ENCODE data around the gene ERC1. TPM values are rescaled to one million over a fixed set of nuclear protein-coding genes. Genes with fewer than 3 reads are reported as not detected.

ERC1 gene
- total and polyA plus RNA-seq, 9 of the 15 experiments (the other 6 are each of a cell fraction or from before 2014, with no cell fraction given) = 0.74 to 11.8 (median 4.8) TPM

DNA sequence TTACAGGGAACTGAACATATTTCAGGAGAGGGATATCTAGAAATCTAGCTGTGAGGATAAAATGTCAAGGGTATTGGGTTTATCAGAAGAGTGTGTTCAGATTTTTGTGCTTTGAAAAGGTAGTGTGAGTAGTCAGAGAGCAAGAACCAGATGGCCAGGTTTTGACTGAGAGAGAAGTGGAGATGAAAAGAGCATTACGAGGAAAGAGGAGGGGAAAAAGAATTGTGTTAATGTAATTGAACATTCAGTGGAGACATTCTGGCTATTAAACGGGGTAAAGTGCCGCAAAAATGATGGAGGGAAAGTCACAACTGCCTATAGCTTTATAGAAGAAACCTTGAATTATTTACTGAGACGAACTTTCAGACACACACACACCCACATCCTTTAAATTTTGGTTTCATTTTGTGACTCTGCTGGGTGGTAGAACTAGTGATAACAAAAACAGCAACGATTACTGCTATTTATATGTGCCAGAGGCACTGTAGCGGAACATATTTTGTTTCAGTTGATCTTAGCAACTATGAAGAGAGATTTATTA, 213.6 kb downstream of the ERC1 start:
- Histone ChIP-seq H3K79me2 (ENCODE audit: control insufficient read depth, insufficient read depth, low read length) (no peaks in the 10 kb centered on the region), H3K4me1 (replicated peaks in 1 of 2; ENCODE audit: control insufficient read depth in 2 of 2, insufficient read depth in 2 of 2, low read length in 2 of 2) (no peaks in the 10 kb centered on the region; a peak in 1 of 5 replicates), H3K36me3 (ENCODE audit: control insufficient read depth, insufficient read depth, low read length) (no peaks in the 10 kb centered on the region), H3K9me3 (replicated peaks; ENCODE audit: control insufficient read depth, insufficient read depth, low read depth, low read length) (no peaks in the 10 kb centered on the region), H3K27ac (ENCODE audit: extremely low read depth, low read depth, low read length) (no peak overlapping the region), H3K27me3 (ENCODE audit: control insufficient read depth in 2 of 2, insufficient read depth in 2 of 2, low read length in 2 of 2) (no peaks in the 10 kb centered on the region), H3K4me3 (no peak overlapping the region), H4K20me1 (replicated peaks; ENCODE audit: control insufficient read depth, insufficient read depth, low read length) (no peaks in the 10 kb centered on the region), H3K9ac (ENCODE audit: insufficient read depth in 1 of 2, low read depth in 2 of 2, low read length in 2 of 2) (peak overlapping the region in 1 of 2 experiments; percentile 17; a peak in 1 of 4 replicates), H3K9me1 (ENCODE audit: control insufficient read depth, insufficient read depth, low read length) (no peaks in the 10 kb centered on the region), H2AFZ (ENCODE audit: low read depth, low read length) (peak overlapping the region; percentile 27; the same call in 1 of the 2 replicates), H3K4me2 (ENCODE audit: insufficient read depth, low read length) (peak overlapping the region; percentile 24; the same call in 1 of the 2 replicates)
- no peak for FAIRE-seq
- ATAC-seq = no peak
- 58% methylated on average over 5 of the region's 6 CpGs for WGBS (ENCODE audit: insufficient coverage, low coverage, missing lambda C conversion rate)
- TF ChIP-seq, protein P1, sequence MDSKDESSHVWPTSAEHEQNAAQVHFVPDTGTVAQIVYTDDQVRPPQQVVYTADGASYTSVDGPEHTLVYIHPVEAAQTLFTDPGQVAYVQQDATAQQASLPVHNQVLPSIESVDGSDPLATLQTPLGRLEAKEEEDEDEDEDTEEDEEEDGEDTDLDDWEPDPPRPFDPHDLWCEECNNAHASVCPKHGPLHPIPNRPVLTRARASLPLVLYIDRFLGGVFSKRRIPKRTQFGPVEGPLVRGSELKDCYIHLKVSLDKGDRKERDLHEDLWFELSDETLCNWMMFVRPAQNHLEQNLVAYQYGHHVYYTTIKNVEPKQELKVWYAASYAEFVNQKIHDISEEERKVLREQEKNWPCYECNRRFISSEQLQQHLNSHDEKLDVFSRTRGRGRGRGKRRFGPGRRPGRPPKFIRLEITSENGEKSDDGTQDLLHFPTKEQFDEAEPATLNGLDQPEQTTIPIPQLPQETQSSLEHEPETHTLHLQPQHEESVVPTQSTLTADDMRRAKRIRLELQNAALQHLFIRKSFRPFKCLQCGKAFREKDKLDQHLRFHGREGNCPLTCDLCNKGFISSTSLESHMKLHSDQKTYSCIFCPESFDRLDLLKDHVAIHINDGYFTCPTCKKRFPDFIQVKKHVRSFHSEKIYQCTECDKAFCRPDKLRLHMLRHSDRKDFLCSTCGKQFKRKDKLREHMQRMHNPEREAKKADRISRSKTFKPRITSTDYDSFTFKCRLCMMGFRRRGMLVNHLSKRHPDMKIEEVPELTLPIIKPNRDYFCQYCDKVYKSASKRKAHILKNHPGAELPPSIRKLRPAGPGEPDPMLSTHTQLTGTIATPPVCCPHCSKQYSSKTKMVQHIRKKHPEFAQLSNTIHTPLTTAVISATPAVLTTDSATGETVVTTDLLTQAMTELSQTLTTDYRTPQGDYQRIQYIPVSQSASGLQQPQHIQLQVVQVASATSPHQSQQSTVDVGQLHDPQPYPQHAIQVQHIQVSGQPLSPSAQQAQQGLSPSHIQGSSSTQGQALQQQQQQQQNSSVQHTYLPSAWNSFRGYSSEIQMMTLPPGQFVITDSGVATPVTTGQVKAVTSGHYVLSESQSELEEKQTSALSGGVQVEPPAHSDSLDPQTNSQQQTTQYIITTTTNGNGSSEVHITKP (IDR thresholded peaks at IDR 0.05; ENCODE audit: partially characterized antibody) = peak; percentile 68
- TF ChIP-seq ZNF79 (CRISPR knock-in tag; IDR thresholded peaks at IDR 0.05; ENCODE audit: low read depth) = no peak
- POLR2A ChIA-PET = interaction anchor here (0.6 kb wide), 1 partner anchor 31 kb away, joined by 3 read pairs; no protein-coding TSS in a partner anchor
- DNase-seq (ENCODE audit: extremely low read depth in 1 of 4, low spot score in 3 of 4) = no peak
- intact Hi-C loops (cut with micrococcal nuclease) (no loop called here), in situ Hi-C loops (cut with MboI) (no loop called here)
- no TSS peak for BruUV-seq (replicated peaks)
- CTCF ChIA-PET (ENCODE audit: low intra/inter-chr PET ratio) = no interaction called here

Data from K562 (cell line).